ENCODE measurements around the gene CLPSL2. TPM values are rescaled to one million over a fixed set of nuclear protein-coding genes. Genes with fewer than 3 reads are reported as not detected.

Gene CLPSL2
- total and polyA plus RNA-seq, 2 experiments from 2014 or later, result 1.2 TPM; not detected in 1

- Histone ChIP-seq H3K4me1 (ENCODE audit: low read depth) (no peaks in the 10 kb centered on the region), H3K9me3 (ENCODE audit: low read depth) (no peaks in the 10 kb centered on the region), H3K27me3 (no peaks in the 10 kb centered on the region), H3K4me3 (no peak overlapping the region), H3K27ac (no peak overlapping the region), H3K36me3 (no peaks in the 10 kb centered on the region)
- no peak for TF ChIP-seq CTCF (IDR thresholded peaks at IDR 0.05; ENCODE audit: low read depth, low read length)
- DNase-seq (ENCODE audit: low read depth in 1 of 2, low spot score in 1 of 2), result no peak
Observed at GRCh38 chr6:35798706-35799105, 22.3 kb downstream of the CLPSL2 start.

- Histone ChIP-seq H3K27ac (no peak overlapping the region), H3K9me3 (ENCODE audit: low read depth) (no peaks in the 10 kb centered on the region), H3K4me3 (no peak overlapping the region), H3K27me3 (no peaks in the 10 kb centered on the region), H3K4me1 (ENCODE audit: low read depth) (no peaks in the 10 kb centered on the region), H3K36me3 (no peaks in the 10 kb centered on the region)
- no peak for DNase-seq (ENCODE audit: low read depth in 1 of 2, low spot score in 1 of 2)
- TF ChIP-seq CTCF (IDR thresholded peaks at IDR 0.05; ENCODE audit: low read depth, low read length), result no peak
Observed at GRCh38 chr6:35801148-35801547, 24.8 kb downstream of the CLPSL2 start.

- DNase-seq (ENCODE audit: low read depth in 1 of 2, low spot score in 1 of 2), result peak; percentile 46 to 87
- H3K36me3 ChIP-seq, result no peaks in the 10 kb centered on the region
- no peak within 1 kb of the TSS for H3K27ac ChIP-seq
- H3K27me3 ChIP-seq, result no peaks in the 10 kb centered on the region
- H3K4me1 ChIP-seq (ENCODE audit: low read depth), result no peaks in the 10 kb centered on the region
- TF ChIP-seq CTCF (IDR thresholded peaks at IDR 0.05; ENCODE audit: low read depth, low read length), result no peak
- H3K4me3 ChIP-seq, result peak within 1 kb of the TSS; percentile 33
- H3K9me3 ChIP-seq (ENCODE audit: low read depth), result no peaks in the 10 kb centered on the region
Observed at GRCh38 chr6:35804996-35805736, 28.8 kb downstream of the CLPSL2 start, which contains the start of gene LHFPL5. TSS of gene LHFPL5 (plus strand) at chr6:35805352. CDS start at chr6:35805671, 319 bp downstream.

- Histone ChIP-seq H3K4me3 (no peak overlapping the region), H3K4me1 (ENCODE audit: low read depth) (no peaks in the 10 kb centered on the region), H3K9me3 (ENCODE audit: low read depth) (no peaks in the 10 kb centered on the region), H3K36me3 (no peaks in the 10 kb centered on the region), H3K27ac (no peak overlapping the region), H3K27me3 (no peaks in the 10 kb centered on the region)
- peak in 1 of 2 donors; percentile 15 for DNase-seq (ENCODE audit: low read depth in 1 of 2, low spot score in 1 of 2)
- TF ChIP-seq CTCF (IDR thresholded peaks at IDR 0.05; ENCODE audit: low read depth, low read length), result no peak
Observed at GRCh38 chr6:35808688-35809087, 32.3 kb downstream of the CLPSL2 start.

- no peaks in the 10 kb centered on the region for H3K4me1 ChIP-seq (ENCODE audit: low read depth)
- no peak for DNase-seq (ENCODE audit: low read depth in 1 of 2, low spot score in 1 of 2)
- H3K27ac ChIP-seq, result no peak overlapping the region
- no peaks in the 10 kb centered on the region for H3K36me3 ChIP-seq
- H3K4me3 ChIP-seq, result no peak overlapping the region
- no peaks in the 10 kb centered on the region for H3K27me3 ChIP-seq
- TF ChIP-seq CTCF (IDR thresholded peaks at IDR 0.05; ENCODE audit: low read depth, low read length), result no peak
- H3K9me3 ChIP-seq (ENCODE audit: low read depth), result no peaks in the 10 kb centered on the region
Observed at GRCh38 chr6:35809809-35810208, 33.4 kb downstream of the CLPSL2 start.

Measured in cardiac muscle cell (in vitro differentiated cells and primary cell).